Neuron (in vitro differentiated cells): ENCODE measurements around the gene PLXND1.

Experiments
- H2AFZ ChIP-seq: one replicate; pipeline ENCODE4 v1.6.1; 2013; ENCODE audit warnings: low read depth, mild to moderate bottlenecking, inconsistent platforms, low read length, moderate library complexity
- H3K27me3 ChIP-seq: one replicate; pipeline ENCODE4 v1.6.1; 2013; ENCODE audit warnings: low read length; ENCODE audit not compliant: insufficient read depth
- H3K36me3 ChIP-seq: one replicate; pipeline ENCODE4 v1.6.1; 2013; ENCODE audit warnings: low read length; ENCODE audit not compliant: insufficient read depth
- H3K4me1 ChIP-seq: one replicate; pipeline ENCODE4 v1.6.1; 2013; ENCODE audit warnings: low read length; ENCODE audit not compliant: insufficient read depth
- H3K4me3 ChIP-seq: 2 replicates; pipeline ENCODE4 v1.5.1; 2013; ENCODE audit warnings: mild to moderate bottlenecking, low read length, moderate library complexity
- H3K9me3 ChIP-seq: one replicate; pipeline ENCODE4 v1.6.1; 2013; ENCODE audit warnings: low read length

Gene PLXND1

GRCh38 chr3:129598000-129598381, 8.5 kb downstream of the PLXND1 start:
- Histone ChIP-seq H3K27me3 (no peaks in the 10 kb centered on the region), H3K4me1 (peaks cover 46% of the 10 kb centered on the region), H2AFZ (no peak overlapping the region), H3K9me3 (no peaks in the 10 kb centered on the region), H3K36me3 (no peaks in the 10 kb centered on the region), H3K4me3 (no peak overlapping the region)

- Histone ChIP-seq H2AFZ (peak overlapping the region; percentile 79), H3K36me3 (no peaks in the 10 kb centered on the region), H3K27me3 (no peaks in the 10 kb centered on the region), H3K9me3 (no peaks in the 10 kb centered on the region), H3K4me3 (no peak overlapping the region), H3K4me1 (peaks cover 51% of the 10 kb centered on the region)
These were observed 9.1 kb downstream of the PLXND1 start for GRCh38 chr3:129597087-129597999.

DNA sequence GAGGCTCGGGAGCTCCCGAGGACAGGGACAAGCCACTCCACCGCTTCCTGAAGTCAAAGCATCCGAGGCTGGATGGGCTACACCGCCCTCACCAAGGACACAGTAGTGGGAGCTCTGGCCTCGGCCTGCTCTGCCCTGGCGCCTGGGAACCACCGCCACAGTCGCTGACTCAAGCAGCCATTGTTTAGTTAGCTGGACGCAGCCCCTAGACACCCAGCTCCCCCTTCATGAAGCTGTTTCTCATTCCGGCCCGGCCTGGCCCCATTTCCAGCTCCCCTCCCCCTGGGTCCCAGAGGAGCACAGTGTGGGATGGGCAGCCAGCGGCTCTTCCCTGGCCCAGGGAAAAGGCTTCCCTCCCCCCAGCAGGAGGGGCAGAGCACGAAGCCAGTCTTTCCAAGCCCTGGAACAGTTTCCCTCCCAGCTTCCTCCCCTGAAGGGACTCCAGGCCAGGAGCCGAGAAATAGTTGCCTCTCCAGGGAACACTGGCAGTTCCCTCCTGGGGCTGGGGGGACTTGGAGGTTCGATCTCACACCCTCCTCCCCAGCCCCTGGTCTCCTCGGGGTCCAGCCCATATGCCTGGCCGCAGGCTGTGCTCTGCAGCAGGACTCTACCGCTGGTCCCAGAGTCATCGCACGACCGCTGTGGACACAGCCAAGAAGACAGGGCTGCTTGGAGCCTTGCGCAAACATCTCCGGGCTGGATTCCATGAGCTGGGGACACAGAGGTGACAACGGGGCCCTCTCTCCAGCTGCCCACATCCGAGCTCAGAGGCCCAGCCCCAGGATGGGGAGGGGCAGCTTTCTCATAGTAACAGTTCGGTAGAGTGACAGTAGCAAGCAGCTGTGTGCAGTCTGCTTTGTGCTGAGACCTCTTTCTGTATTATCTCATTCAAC, 10.0 kb downstream of the PLXND1 start:
- H3K36me3 ChIP-seq: no peaks in the 10 kb centered on the region
- H3K27me3 ChIP-seq: no peaks in the 10 kb centered on the region
- peaks cover 60% of the 10 kb centered on the region for H3K4me1 ChIP-seq
- peak overlapping the region; percentile 79 for H2AFZ ChIP-seq
- H3K4me3 ChIP-seq: peak overlapping the region; percentile 31
- H3K9me3 ChIP-seq: no peaks in the 10 kb centered on the region

DNA sequence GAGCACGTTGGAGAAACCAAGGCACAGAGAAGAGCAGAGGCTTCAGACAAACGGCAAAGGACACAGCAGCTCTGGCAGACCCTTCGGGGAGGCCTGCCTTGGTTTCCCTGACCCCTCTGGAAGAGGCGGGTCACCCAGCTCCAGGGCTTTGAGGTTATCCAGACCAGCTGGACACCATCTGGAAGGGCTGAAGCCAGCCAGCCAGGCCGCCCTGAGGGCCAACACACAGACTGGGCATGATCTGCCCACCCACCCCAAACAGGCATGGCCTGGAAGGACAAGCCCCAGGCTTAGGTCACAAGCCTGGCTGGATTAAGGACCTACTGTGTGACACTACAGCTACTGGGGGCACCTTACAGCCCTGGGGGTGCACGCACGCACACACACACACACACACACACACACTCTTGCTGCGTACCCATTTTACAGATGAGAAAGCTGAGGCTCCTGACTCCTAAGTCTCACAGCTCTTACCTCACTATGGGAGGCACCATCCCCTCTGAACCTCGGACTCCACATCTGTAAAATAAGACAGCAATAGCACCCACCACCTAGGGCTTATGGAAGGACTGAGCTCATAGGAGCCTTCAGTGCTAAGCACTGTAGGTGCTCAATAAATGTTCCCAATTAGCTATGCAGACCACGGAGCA, 10.8 kb downstream of the PLXND1 start:
- no peaks in the 10 kb centered on the region for H3K9me3 ChIP-seq
- peaks cover 64% of the 10 kb centered on the region for H3K4me1 ChIP-seq
- peak overlapping the region; percentile 79 for H2AFZ ChIP-seq
- no peaks in the 10 kb centered on the region for H3K36me3 ChIP-seq
- H3K4me3 ChIP-seq: peak overlapping the region; percentile 31
- no peaks in the 10 kb centered on the region for H3K27me3 ChIP-seq

- H3K9me3 ChIP-seq: no peaks in the 10 kb centered on the region
- H2AFZ ChIP-seq: no peak overlapping the region
- H3K27me3 ChIP-seq: no peaks in the 10 kb centered on the region
- H3K4me3 ChIP-seq: no peak overlapping the region
- no peaks in the 10 kb centered on the region for H3K36me3 ChIP-seq
- peaks cover 69% of the 10 kb centered on the region for H3K4me1 ChIP-seq
These were observed 11.5 kb downstream of the PLXND1 start for GRCh38 chr3:129594907-129595390.

GRCh38 chr3:129594409-129594808, 12.1 kb downstream of the PLXND1 start:
- Histone ChIP-seq H3K4me1 (peaks cover 69% of the 10 kb centered on the region), H3K27me3 (no peaks in the 10 kb centered on the region), H3K36me3 (no peaks in the 10 kb centered on the region), H3K4me3 (no peak overlapping the region), H3K9me3 (no peaks in the 10 kb centered on the region), H2AFZ (no peak overlapping the region)

GRCh38 chr3:129593595-129594339, 12.7 kb downstream of the PLXND1 start:
- Histone ChIP-seq H3K27me3 (no peaks in the 10 kb centered on the region), H2AFZ (no peak overlapping the region), H3K4me3 (no peak overlapping the region), H3K36me3 (no peaks in the 10 kb centered on the region), H3K4me1 (peaks cover 69% of the 10 kb centered on the region), H3K9me3 (no peaks in the 10 kb centered on the region)

- Histone ChIP-seq H3K9me3 (no peaks in the 10 kb centered on the region), H3K4me1 (peaks cover 69% of the 10 kb centered on the region), H3K4me3 (no peak overlapping the region), H2AFZ (no peak overlapping the region), H3K27me3 (no peaks in the 10 kb centered on the region), H3K36me3 (no peaks in the 10 kb centered on the region)
These were observed 13.3 kb downstream of the PLXND1 start for GRCh38 chr3:129593230-129593594.

DNA sequence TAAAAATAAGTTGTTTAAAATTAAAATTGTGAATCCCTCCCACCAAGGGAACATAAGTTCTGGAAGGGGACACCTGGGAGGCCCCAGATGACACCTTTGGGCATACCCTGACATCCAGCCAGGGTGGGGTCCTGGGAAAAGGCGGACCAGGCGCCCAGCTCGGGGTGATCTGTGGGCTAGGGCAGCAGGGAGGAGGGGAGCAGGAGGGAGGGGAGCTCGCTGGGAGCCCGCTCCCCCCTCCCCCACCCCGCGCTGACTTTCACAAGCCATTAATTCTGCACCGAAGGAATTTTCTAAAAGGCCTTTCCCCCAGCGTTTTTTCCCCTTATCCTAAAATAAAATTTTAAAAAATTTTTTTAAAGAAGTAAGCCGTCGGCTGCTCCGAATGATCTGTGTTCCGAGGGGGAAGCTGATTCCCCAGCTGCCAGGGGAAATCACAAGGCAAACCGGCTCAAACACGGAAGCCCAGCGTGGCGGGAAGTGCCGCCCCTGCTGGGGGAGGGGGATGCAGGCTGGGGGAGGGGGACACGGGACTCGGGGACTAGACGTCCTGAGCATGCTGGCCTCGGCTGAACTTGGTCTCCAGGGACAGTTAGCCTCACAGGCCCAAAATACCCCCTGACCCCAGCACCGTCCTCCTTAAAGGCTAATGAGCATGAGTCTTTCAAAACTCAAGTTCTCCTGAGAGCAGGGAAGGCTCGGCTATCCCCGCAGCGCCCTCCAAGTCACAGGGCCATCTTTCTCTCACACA, 13.9 kb downstream of the PLXND1 start:
- H3K9me3 ChIP-seq: no peaks in the 10 kb centered on the region
- H3K4me1 ChIP-seq: peaks cover 63% of the 10 kb centered on the region
- peak overlapping the region; percentile 23 for H3K4me3 ChIP-seq
- no peaks in the 10 kb centered on the region for H3K36me3 ChIP-seq
- H3K27me3 ChIP-seq: no peaks in the 10 kb centered on the region
- no peak overlapping the region for H2AFZ ChIP-seq

DNA sequence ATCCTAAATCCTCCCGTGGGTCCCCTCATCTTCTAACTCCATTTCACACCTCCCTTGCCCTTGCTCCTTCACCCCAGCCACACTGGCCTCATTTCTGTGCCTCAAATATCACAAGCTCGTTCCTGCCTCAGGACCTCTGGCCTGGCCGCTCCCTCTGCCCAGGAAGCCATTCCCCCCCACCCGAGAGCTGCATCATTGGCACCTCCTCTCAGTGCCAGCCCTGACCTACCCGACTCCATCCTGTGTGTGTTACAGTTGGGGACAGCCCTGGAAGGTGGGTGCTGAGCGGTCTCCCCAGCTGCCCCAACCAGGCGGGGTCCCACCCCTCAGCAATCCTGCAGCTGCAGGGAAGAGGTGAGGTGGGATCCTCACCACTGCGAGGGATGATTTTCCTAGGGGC, 14.5 kb downstream of the PLXND1 start:
- Histone ChIP-seq H3K4me1 (peaks cover 57% of the 10 kb centered on the region), H3K4me3 (no peak overlapping the region)

DNA sequence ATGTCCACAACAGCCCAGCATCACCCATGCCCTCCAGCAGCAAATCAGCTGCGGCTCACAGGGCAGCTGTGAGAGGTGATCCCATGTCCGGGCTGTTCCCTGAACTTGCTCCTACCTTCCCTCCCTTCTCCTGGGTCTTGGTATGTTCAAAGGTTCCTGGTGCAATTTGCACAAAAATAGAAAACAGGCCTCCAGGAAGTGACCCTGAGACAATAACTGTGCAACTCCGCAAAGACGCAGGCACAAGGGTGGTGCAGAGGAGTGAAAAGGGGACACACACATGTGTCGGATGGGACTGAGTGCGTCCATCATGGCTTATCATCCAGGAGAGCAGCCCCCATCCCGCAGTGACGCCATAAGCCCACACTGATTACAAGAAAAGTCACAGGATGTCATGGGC, 16.3 kb downstream of the PLXND1 start:
- H2AFZ ChIP-seq: no peak overlapping the region
- H3K4me1 ChIP-seq: peaks cover 45% of the 10 kb centered on the region
- H3K27me3 ChIP-seq: no peaks in the 10 kb centered on the region
- no peaks in the 10 kb centered on the region for H3K36me3 ChIP-seq
- H3K9me3 ChIP-seq: no peaks in the 10 kb centered on the region
- no peak overlapping the region for H3K4me3 ChIP-seq

More for the DNA sequence above, 14.5 kb downstream of the PLXND1 start:
- H3K27me3 ChIP-seq: no peaks in the 10 kb centered on the region
- H2AFZ ChIP-seq: no peak overlapping the region
- H3K36me3 ChIP-seq: no peaks in the 10 kb centered on the region
- no peaks in the 10 kb centered on the region for H3K9me3 ChIP-seq
